ENCODE results near the gene CDC37L1. TPM values are rescaled to one million over a fixed set of nuclear protein-coding genes. Genes with fewer than 3 reads are reported as not detected.

Gene CDC37L1
- total and polyA plus RNA-seq, 2 of the 8 experiments (the other 6 are each of a cell fraction or from before 2014, with no cell fraction given), result 4.6 to 23.8 TPM

- TF ChIP-seq USF2 (IDR thresholded peaks at IDR 0.05; ENCODE audit: low read length) (no peak), RXRA (IDR thresholded peaks at IDR 0.05; ENCODE audit: insufficient read depth, low read depth, low read length) (no peak), SAP30 (IDR thresholded peaks at IDR 0.05; ENCODE audit: insufficient read depth, insufficient replicate concordance, low read length) (no peak), RFX5 (IDR thresholded peaks at IDR 0.05; ENCODE audit: borderline replicate concordance, low read depth, low read length) (no peak), CTBP2 (IDR thresholded peaks at IDR 0.05; ENCODE audit: borderline replicate concordance, insufficient read depth, insufficient read length, low read length) (no peak), YY1 (IDR thresholded peaks at IDR 0.05; ENCODE audit: low read depth, low read length) (no peak), EGR1 (IDR thresholded peaks at IDR 0.05; ENCODE audit: borderline replicate concordance, low read depth, low read length) (0 out of 2 replicates have a peak, but pooled peaks have one; percentile 56), GTF2F1 (IDR thresholded peaks at IDR 0.05; ENCODE audit: borderline replicate concordance, low read depth, low read length) (no peak), CBX8 (IDR thresholded peaks at IDR 0.05; ENCODE audit: borderline replicate concordance, low read depth, low read length) (no peak), BCL11A (IDR thresholded peaks at IDR 0.05; ENCODE audit: low read depth in 2 of 2, low read length in 2 of 2) (no peak), POU5F1 (IDR thresholded peaks at IDR 0.05; ENCODE audit: low read depth, low read length) (no peak), PHF8 (conservative IDR thresholded peaks at IDR 0.05; ENCODE audit: low read depth, low read length) (peak; percentile 36; the same call in 1 of the 2 replicates), HDAC6 (IDR thresholded peaks at IDR 0.05; ENCODE audit: low read depth, low read length) (no peak), BRCA1 (IDR thresholded peaks at IDR 0.05; ENCODE audit: low read depth, low read length) (no peak), RNF2 (IDR thresholded peaks at IDR 0.05; ENCODE audit: borderline replicate concordance, low read depth, low read length, missing control alignments, poor library complexity, severe bottlenecking) (no peak), POLR2AphosphoS5 (IDR thresholded peaks at IDR 0.05; ENCODE audit: low read depth, low read length) (0 out of 2 replicates have a peak, but pooled peaks have one; percentile 42), MAX (IDR thresholded peaks at IDR 0.05) (no peak), CHD2 (IDR thresholded peaks at IDR 0.05; ENCODE audit: low read length) (no peak), BACH1 (IDR thresholded peaks at IDR 0.05; ENCODE audit: low read length) (peak; percentile 66), SIX5 (IDR thresholded peaks at IDR 0.05; ENCODE audit: low read depth, low read length) (no peak), ATF2 (IDR thresholded peaks at IDR 0.05; ENCODE audit: low read length) (no peak)
Observed at GRCh38 chr9:4666042-4666699, 13.2 kb upstream of the CDC37L1 start, which contains the start of gene SPATA6L (continued).
